Measurements from ENCODE around the gene MGAT2.

MGAT2 gene

DNA sequence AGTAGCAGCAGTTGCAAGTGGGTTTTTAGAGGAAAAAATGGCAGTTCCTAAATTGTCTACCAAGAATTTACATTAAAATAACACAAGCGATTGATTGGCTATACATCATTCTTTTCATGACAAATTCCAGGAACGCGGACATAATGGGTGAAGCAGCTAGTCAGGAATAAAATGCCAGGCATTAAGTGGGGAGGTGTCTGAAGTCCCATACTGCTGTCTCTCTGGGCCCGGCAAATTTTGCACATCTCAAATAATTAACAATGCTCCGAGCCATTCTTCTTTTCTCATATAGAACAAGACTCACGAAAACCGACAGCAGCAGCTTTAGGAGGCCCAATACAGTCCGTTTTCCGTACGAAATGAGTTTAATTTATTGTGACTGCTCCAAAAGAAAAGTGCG, 869 bp upstream of the MGAT2 start:
- H3K4me3 ChIP-seq (ENCODE audit: low read depth, low read length) = peak overlapping the region; percentile 85
- no peak for DNase-seq (ENCODE audit: low read depth)
- TF ChIP-seq POLR2A (IDR thresholded peaks at IDR 0.05; ENCODE audit: extremely low read depth, insufficient read length) (no peak), MAX (IDR thresholded peaks at IDR 0.05; ENCODE audit: low read depth, low read length) (no peak), CTCF (IDR thresholded peaks at IDR 0.05; ENCODE audit: low read depth, low read length) (no peak), MYC (IDR thresholded peaks at IDR 0.05; ENCODE audit: low read depth, low read length) (no peak)

DNA sequence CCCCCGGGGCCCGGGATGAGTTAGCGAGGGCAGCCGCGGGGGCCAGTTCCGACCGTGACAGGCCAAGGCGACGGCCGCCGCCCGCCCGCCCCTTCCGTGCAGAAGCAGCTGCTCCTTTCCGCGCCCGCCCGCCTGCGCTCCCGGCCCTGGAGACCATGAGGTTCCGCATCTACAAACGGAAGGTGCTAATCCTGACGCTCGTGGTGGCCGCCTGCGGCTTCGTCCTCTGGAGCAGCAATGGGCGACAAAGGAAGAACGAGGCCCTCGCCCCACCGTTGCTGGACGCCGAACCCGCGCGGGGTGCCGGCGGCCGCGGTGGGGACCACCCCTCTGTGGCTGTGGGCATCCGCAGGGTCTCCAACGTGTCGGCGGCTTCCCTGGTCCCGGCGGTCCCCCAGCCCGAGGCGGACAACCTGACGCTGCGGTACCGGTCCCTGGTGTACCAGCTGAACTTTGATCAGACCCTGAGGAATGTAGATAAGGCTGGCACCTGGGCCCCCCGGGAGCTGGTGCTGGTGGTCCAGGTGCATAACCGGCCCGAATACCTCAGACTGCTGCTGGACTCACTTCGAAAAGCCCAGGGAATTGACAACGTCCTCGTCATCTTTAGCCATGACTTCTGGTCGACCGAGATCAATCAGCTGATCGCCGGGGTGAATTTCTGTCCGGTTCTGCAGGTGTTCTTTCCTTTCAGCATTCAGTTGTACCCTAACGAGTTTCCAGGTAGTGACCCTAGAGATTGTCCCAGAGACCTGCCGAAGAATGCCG, 699 bp downstream of the MGAT2 start:
- TF ChIP-seq POLR2A (IDR thresholded peaks at IDR 0.05; ENCODE audit: extremely low read depth, insufficient read length) (no peak), MYC (IDR thresholded peaks at IDR 0.05; ENCODE audit: low read depth, low read length) (peak; percentile 94), CTCF (IDR thresholded peaks at IDR 0.05; ENCODE audit: low read depth, low read length) (no peak), MAX (IDR thresholded peaks at IDR 0.05; ENCODE audit: low read depth, low read length) (peak; percentile 86)
- DNase-seq (ENCODE audit: low read depth) = peak; percentile 90

DNA sequence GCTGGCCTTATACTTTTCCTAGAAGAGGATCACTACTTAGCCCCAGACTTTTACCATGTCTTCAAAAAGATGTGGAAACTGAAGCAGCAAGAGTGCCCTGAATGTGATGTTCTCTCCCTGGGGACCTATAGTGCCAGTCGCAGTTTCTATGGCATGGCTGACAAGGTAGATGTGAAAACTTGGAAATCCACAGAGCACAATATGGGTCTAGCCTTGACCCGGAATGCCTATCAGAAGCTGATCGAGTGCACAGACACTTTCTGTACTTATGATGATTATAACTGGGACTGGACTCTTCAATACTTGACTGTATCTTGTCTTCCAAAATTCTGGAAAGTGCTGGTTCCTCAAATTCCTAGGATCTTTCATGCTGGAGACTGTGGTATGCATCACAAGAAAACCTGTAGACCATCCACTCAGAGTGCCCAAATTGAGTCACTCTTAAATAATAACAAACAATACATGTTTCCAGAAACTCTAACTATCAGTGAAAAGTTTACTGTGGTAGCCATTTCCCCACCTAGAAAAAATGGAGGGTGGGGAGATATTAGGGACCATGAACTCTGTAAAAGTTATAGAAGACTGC, 1.5 kb downstream of the MGAT2 start:
- DNase-seq (ENCODE audit: low read depth) = no peak
- peak overlapping the region; percentile 85 for H3K4me3 ChIP-seq (ENCODE audit: low read depth, low read length)
- TF ChIP-seq MAX (IDR thresholded peaks at IDR 0.05; ENCODE audit: low read depth, low read length) (no peak), POLR2A (IDR thresholded peaks at IDR 0.05; ENCODE audit: extremely low read depth, insufficient read length) (no peak), MYC (IDR thresholded peaks at IDR 0.05; ENCODE audit: low read depth, low read length) (no peak), CTCF (IDR thresholded peaks at IDR 0.05; ENCODE audit: low read depth, low read length) (no peak)

More for the DNA sequence above, 699 bp downstream of the MGAT2 start:
- H3K4me3 ChIP-seq (ENCODE audit: low read depth, low read length) = peak overlapping the region; percentile 85

DNA sequence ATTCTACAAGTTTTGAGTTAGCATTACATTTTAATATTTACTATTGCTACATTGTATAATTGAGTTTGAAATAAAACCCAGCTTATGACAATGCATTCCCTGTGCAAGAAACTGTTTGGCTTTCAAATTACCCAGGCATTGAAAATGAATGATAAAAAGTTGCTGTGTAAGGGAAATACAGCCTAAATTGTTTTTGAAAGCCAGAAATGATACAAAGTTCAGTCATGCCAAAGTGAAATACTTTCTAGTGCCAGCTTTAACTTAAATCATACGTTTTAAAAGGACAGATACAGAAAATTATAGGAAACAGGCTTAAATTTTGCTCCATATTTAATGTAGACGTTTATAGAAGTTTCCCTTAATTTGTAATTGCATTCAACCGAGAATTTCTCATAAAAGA, 2.8 kb downstream of the MGAT2 start:
- H3K4me3 ChIP-seq (ENCODE audit: low read depth, low read length) = peak overlapping the region; percentile 85
- no peak for DNase-seq (ENCODE audit: low read depth)
- TF ChIP-seq MAX (IDR thresholded peaks at IDR 0.05; ENCODE audit: low read depth, low read length) (no peak), CTCF (IDR thresholded peaks at IDR 0.05; ENCODE audit: low read depth, low read length) (no peak), POLR2A (IDR thresholded peaks at IDR 0.05; ENCODE audit: extremely low read depth, insufficient read length) (no peak), MYC (IDR thresholded peaks at IDR 0.05; ENCODE audit: low read depth, low read length) (no peak)

DNA sequence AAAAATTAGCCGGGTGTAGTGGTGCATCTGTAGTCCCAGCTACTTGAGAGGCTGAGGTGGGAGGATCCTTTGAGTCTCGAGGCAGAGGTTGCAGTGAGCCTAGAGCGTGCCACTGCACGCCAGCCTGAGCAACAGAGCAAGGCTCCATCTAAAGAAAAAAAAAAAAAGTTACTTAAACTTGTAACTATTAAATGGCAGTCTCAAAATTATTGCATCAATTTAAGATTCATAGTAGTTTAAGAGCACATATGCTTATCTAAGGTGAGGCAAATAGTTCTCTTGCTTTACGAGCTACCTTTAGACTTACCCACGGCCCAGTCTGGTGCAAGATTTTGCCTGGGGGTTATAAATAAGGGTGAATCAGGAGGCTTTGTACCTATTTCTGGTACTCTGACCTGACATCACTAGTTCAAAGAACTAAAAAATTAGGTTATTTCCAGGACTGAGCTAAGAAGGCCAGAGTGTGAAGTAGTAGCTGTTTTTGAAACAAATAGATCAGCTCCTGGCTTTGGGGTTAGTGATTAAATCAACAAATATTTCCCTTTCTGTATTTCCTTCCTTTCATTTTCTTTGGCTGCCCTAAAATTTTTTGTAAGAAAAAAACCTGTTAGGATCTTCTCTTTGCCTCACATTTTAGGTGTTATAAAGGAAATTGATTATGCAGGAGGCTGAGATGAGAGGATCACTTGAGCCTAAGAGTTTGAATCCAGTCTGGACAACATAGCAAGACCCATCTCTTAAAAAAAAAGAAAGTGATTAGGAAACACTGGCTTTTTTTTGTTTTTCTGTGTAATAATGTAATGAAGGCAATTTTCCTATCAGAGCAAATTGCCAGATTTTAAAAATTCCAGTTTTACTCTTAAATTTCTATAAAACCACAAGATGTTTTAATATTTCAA, 3.6 kb downstream of the MGAT2 start:
- no peak for TF ChIP-seq CTCF (IDR thresholded peaks at IDR 0.05; ENCODE audit: low read depth, low read length)
- TF ChIP-seq MYC (IDR thresholded peaks at IDR 0.05; ENCODE audit: low read depth, low read length) = no peak
- no peak for TF ChIP-seq POLR2A (IDR thresholded peaks at IDR 0.05; ENCODE audit: extremely low read depth, insufficient read length)
- no peak for TF ChIP-seq MAX (IDR thresholded peaks at IDR 0.05; ENCODE audit: low read depth, low read length)

More for the DNA sequence above, 3.6 kb downstream of the MGAT2 start:
- H3K4me3 ChIP-seq (ENCODE audit: low read depth, low read length) = peak overlapping the region; percentile 85
- no peak for DNase-seq (ENCODE audit: low read depth)
